ENCODE measurements around the gene AAGAB.

Gene AAGAB

DNA sequence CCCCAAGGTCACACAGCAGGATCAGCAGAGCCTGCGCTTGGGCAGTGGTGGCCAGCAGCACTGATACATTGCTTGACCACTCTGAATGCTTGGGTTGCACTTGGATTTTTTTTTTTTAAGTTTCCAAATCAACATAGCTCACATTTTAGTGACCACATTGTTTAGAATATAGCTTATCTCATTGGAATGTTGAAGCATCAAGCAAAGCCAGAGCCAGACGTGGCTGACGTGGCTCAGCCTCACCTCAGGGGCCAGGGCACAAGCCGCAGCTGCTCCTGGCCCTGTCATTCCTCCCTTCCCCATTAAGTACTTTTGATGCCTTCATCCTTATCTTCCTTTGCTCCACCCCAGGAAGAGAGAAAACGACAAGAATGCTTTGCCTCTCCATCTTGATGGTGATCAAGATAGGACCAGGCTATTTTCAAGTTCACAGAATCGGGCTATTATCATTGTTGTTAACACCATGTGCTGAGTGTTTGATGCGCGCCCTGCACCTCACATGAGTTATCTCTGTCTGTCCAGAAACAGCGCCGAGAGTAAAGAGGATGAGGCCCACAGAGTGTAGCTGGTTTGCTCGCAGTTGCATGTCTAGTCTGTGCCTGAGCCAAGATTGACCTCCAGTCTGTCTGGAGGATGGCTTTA is 75.8 kb downstream of the AAGAB start:
- H3K79me2 ChIP-seq (ENCODE audit: low read length): no peaks in the 10 kb centered on the region
- no peak overlapping the region for H2AFZ ChIP-seq (ENCODE audit: low read depth, low read length)
- H3K9me3 ChIP-seq (ENCODE audit: insufficient read depth, low read length): no peaks in the 10 kb centered on the region
- H3K27me3 ChIP-seq (ENCODE audit: low read depth, low read length): no peaks in the 10 kb centered on the region
- peaks cover 35% of the 10 kb centered on the region for H3K4me1 ChIP-seq (ENCODE audit: low read length)
- no peak overlapping the region for H3K27ac ChIP-seq (ENCODE audit: low read length)
- no peaks in the 10 kb centered on the region for H3K36me3 ChIP-seq (replicated peaks; ENCODE audit: low read depth, low read length)
- TF ChIP-seq, protein P1, sequence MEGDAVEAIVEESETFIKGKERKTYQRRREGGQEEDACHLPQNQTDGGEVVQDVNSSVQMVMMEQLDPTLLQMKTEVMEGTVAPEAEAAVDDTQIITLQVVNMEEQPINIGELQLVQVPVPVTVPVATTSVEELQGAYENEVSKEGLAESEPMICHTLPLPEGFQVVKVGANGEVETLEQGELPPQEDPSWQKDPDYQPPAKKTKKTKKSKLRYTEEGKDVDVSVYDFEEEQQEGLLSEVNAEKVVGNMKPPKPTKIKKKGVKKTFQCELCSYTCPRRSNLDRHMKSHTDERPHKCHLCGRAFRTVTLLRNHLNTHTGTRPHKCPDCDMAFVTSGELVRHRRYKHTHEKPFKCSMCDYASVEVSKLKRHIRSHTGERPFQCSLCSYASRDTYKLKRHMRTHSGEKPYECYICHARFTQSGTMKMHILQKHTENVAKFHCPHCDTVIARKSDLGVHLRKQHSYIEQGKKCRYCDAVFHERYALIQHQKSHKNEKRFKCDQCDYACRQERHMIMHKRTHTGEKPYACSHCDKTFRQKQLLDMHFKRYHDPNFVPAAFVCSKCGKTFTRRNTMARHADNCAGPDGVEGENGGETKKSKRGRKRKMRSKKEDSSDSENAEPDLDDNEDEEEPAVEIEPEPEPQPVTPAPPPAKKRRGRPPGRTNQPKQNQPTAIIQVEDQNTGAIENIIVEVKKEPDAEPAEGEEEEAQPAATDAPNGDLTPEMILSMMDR (IDR thresholded peaks at IDR 0.05; ENCODE audit: low read depth, low read length): no peak
- TF ChIP-seq EZH2phosphoT487 (IDR thresholded peaks at IDR 0.05; ENCODE audit: low read depth): no peak
- no peak overlapping the region for H3K9ac ChIP-seq (ENCODE audit: low read length)
- no peak overlapping the region for H3K4me3 ChIP-seq (ENCODE audit: low read length)
- no peaks in the 10 kb centered on the region; the same call in 1 of the 2 replicates for H4K20me1 ChIP-seq (ENCODE audit: insufficient read depth, low read length)
- H3K4me2 ChIP-seq (ENCODE audit: low read length): no peak overlapping the region

DNA sequence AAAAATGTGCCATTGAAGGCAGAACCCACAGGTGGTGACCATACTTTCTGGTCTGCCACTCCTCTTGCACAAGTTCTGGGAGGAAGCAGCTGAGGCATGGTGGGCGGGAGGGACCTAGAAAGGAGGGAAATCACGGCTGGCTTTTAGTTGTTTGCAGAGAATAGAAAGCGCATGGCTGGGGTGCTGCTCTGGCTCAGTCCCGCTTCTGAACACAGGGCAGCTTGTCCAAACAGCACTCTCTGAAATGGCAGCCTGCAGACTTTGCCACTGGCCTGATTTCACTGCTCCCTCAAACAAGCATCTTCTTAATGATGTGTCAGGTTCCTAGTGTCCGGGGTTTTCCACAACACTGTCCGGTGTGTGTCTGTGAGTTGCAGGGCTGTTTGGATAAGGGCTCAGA is 76.7 kb downstream of the AAGAB start:
- Histone ChIP-seq H3K4me3 (ENCODE audit: low read length) (no peak overlapping the region), H3K36me3 (replicated peaks; ENCODE audit: low read depth, low read length) (no peaks in the 10 kb centered on the region), H3K9ac (ENCODE audit: low read length) (no peak overlapping the region), H3K4me1 (ENCODE audit: low read length) (peaks cover 35% of the 10 kb centered on the region), H3K27me3 (ENCODE audit: low read depth, low read length) (no peaks in the 10 kb centered on the region), H3K27ac (ENCODE audit: low read length) (no peak overlapping the region), H4K20me1 (ENCODE audit: insufficient read depth, low read length) (no peaks in the 10 kb centered on the region; the same call in 1 of the 2 replicates), H3K4me2 (ENCODE audit: low read length) (no peak overlapping the region), H2AFZ (ENCODE audit: low read depth, low read length) (no peak overlapping the region), H3K9me3 (ENCODE audit: insufficient read depth, low read length) (no peaks in the 10 kb centered on the region), H3K79me2 (ENCODE audit: low read length) (no peaks in the 10 kb centered on the region)
- TF ChIP-seq, protein P1 (IDR thresholded peaks at IDR 0.05; ENCODE audit: low read depth, low read length): no peak

DNA sequence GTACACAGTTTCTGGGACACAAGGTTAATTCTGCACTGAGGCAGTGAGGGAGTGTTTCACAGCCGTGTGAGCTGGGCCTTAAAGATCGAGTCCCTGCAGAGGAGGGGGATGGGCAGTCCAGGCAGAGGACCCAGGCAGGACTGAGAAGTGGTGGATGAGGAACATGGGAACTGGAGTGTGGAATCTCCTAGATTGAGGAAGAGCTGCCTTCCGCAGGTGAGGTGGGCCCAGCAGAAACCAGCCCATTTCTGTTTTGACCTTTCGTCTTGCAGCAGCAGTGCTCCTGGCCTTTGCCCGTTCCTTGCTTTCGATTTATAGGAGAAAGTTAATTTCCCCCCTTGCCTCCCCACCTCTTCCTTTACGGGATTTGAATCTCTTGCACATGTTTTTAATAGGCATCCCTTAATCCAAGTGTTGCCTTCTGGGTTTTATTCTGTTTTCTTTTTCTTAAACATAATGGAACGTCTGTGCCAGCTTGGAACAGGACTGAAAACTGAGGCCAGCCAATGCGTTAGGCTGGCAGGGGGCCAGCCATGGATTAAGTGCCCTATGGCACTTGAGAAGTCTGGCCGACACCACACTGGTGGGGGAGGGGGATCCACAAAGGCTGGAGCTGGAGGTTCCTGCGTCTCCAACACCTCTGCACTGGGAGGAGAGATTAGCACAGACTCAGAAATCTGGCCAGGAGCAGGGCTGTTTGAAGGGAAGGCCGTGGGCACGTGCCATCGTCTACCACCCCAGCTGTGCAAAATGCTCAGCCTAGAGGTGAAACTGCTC is 78.1 kb downstream of the AAGAB start:
- H3K4me1 ChIP-seq (ENCODE audit: low read length): peaks cover 35% of the 10 kb centered on the region
- TF ChIP-seq, protein P1 (IDR thresholded peaks at IDR 0.05; ENCODE audit: low read depth, low read length): no peak
- no peak for TF ChIP-seq EZH2phosphoT487 (IDR thresholded peaks at IDR 0.05; ENCODE audit: low read depth)
- no peaks in the 10 kb centered on the region for H3K79me2 ChIP-seq (ENCODE audit: low read length)
- no peaks in the 10 kb centered on the region for H3K36me3 ChIP-seq (replicated peaks; ENCODE audit: low read depth, low read length)
- H3K9ac ChIP-seq (ENCODE audit: low read length): peak overlapping the region; percentile 12; the same call in 1 of the 2 replicates
- H4K20me1 ChIP-seq (ENCODE audit: insufficient read depth, low read length): no peaks in the 10 kb centered on the region; the same call in 1 of the 2 replicates
- no peak overlapping the region for H2AFZ ChIP-seq (ENCODE audit: low read depth, low read length)
- no peaks in the 10 kb centered on the region for H3K9me3 ChIP-seq (ENCODE audit: insufficient read depth, low read length)
- H3K27ac ChIP-seq (ENCODE audit: low read length): peak overlapping the region; percentile 33
- peak overlapping the region; percentile 93 for H3K4me2 ChIP-seq (ENCODE audit: low read length)
- no peaks in the 10 kb centered on the region for H3K27me3 ChIP-seq (ENCODE audit: low read depth, low read length)
- peak overlapping the region; percentile 60 for H3K4me3 ChIP-seq (ENCODE audit: low read length)

DNA sequence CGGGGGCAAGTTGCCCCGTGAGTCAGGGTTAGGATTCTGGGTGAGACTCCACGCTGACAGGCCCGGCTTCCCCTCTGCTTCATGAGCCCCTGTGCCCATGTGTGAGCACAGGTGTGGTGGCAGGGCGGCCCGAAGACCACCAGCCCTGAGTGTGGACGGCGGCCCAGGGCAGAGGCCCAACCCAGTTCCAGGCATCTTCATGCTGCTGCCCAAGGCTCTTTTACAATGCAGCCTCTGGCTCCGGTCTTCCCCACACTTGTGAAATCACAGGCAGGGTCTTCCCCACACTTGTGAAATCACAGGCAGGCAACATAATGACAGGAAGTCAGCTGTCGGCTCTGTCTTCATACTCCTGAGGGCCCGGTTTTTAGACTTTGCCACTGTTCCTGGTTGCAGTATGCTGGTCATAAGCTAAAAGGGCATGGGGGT is 78.8 kb downstream of the AAGAB start:
- Histone ChIP-seq H3K27ac (ENCODE audit: low read length) (peak overlapping the region; percentile 61), H3K36me3 (replicated peaks; ENCODE audit: low read depth, low read length) (peaks cover 2% of the 10 kb centered on the region), H3K4me3 (ENCODE audit: low read length) (peak overlapping the region; percentile 60), H2AFZ (ENCODE audit: low read depth, low read length) (no peak overlapping the region), H3K27me3 (ENCODE audit: low read depth, low read length) (no peaks in the 10 kb centered on the region), H4K20me1 (ENCODE audit: insufficient read depth, low read length) (no peaks in the 10 kb centered on the region; the same call in 1 of the 2 replicates), H3K79me2 (ENCODE audit: low read length) (no peaks in the 10 kb centered on the region), H3K9me3 (ENCODE audit: insufficient read depth, low read length) (no peaks in the 10 kb centered on the region), H3K4me1 (ENCODE audit: low read length) (peaks cover 35% of the 10 kb centered on the region), H3K9ac (ENCODE audit: low read length) (peak overlapping the region; percentile 51; the same call in 1 of the 2 replicates), H3K4me2 (ENCODE audit: low read length) (peak overlapping the region; percentile 93)
- TF ChIP-seq, protein P1 (IDR thresholded peaks at IDR 0.05; ENCODE audit: low read depth, low read length): no peak
- no peak for TF ChIP-seq EZH2phosphoT487 (IDR thresholded peaks at IDR 0.05; ENCODE audit: low read depth)
